Endothelial cell of umbilical vein (primary cell): Measurements from ENCODE around the gene COX7A1.

Source experiments
- CTCF ChIP-seq, 2 donors: IDR thresholded peaks; 1 replicate in 1 of 2; 2 replicates in 1 of 2; pipeline ENCODE4 v1.5.1; 2011; ENCODE audit warnings: low read length in 2 of 2, mild to moderate bottlenecking in 2 of 2, moderate library complexity in 2 of 2, control low read depth in 1 of 2, inconsistent platforms in 1 of 2, low read depth in 1 of 2; ENCODE audit not compliant: insufficient read depth in 1 of 2; ENCODE audit errors: extremely low read depth in 1 of 2
- EZH2 ChIP-seq: IDR thresholded peaks from 2 replicates; pipeline ENCODE4 v1.6.1; 2012; ENCODE audit warnings: borderline replicate concordance, low read depth, mild to moderate bottlenecking, moderate library complexity, low read length, inconsistent platforms; ENCODE audit not compliant: severe bottlenecking
- FOS ChIP-seq: IDR thresholded peaks from 2 replicates; pipeline ENCODE4 v1.6.1; 2011; ENCODE audit warnings: mild to moderate bottlenecking, low read length, moderate library complexity, borderline replicate concordance; ENCODE audit not compliant: insufficient read depth
- GATA2 ChIP-seq: IDR thresholded peaks from 2 replicates; pipeline ENCODE4 v1.7.0; 2011; ENCODE audit warnings: low read depth, mild to moderate bottlenecking, moderate library complexity, mixed read lengths, low read length; ENCODE audit not compliant: insufficient read length, insufficient read depth
- JUN ChIP-seq: IDR thresholded peaks from 2 replicates; pipeline ENCODE4 v1.6.1; 2011; ENCODE audit warnings: borderline replicate concordance, low read depth; ENCODE audit not compliant: insufficient read length, insufficient read depth
- MAX ChIP-seq: IDR thresholded peaks from 2 replicates; pipeline ENCODE4 v1.6.1; 2011; ENCODE audit not compliant: insufficient read depth, insufficient read length
- MYC ChIP-seq: IDR thresholded peaks from one replicate; pipeline ENCODE4 v1.6.1; 2011; ENCODE audit warnings: mild to moderate bottlenecking, low read depth, low read length
- POLR2A ChIP-seq: IDR thresholded peaks from 2 replicates; pipeline ENCODE4 v1.6.1; 2012; ENCODE audit warnings: low read depth, mild to moderate bottlenecking, control low read depth, low read length
- POLR2AphosphoS5 ChIP-seq: IDR thresholded peaks from 2 replicates; pipeline ENCODE4 v1.6.1; 2012; ENCODE audit warnings: low read depth, mild to moderate bottlenecking, control low read depth, low read length, moderate library complexity; ENCODE audit not compliant: insufficient read depth

- no peak for TF ChIP-seq CTCF (IDR thresholded peaks at IDR 0.05; ENCODE audit: extremely low read depth in 1 of 2, insufficient read depth in 1 of 2, low read depth in 1 of 2, low read length in 2 of 2)
- no peak for TF ChIP-seq MAX
- TF ChIP-seq POLR2A: no peak
- no peak for TF ChIP-seq JUN
- TF ChIP-seq EZH2: no peak
- TF ChIP-seq FOS: no peak
- TF ChIP-seq GATA2: no peak
- TF ChIP-seq MYC: no peak
- peak; percentile 9 for TF ChIP-seq POLR2AphosphoS5
These were observed 866 bp downstream of the COX7A1 start for GRCh38 chr19:36151144-36152018.
